ENCODE measurements around the gene HIPK3.

The HIPK3 gene

GRCh38 chr11:33329705-33330329 lies 72.6 kb downstream of the HIPK3 start:
- Histone ChIP-seq H3K27ac (ENCODE audit: low read length) (no peak overlapping the region), H4K20me1 (ENCODE audit: insufficient read depth, low read length) (peaks cover 9% of the 10 kb centered on the region), H3K9ac (ENCODE audit: low read depth, low read length) (no peak overlapping the region), H3K36me3 (ENCODE audit: insufficient read depth, low read length) (peaks cover 25% of the 10 kb centered on the region), H3K4me2 (ENCODE audit: insufficient read depth, low read length) (no peak overlapping the region), H3K27me3 (ENCODE audit: insufficient read depth, low read length, poor library complexity) (no peaks in the 10 kb centered on the region), H3K79me2 (ENCODE audit: insufficient read depth, low read length) (peaks cover 56% of the 10 kb centered on the region), H2AFZ (ENCODE audit: low read depth, low read length) (no peak overlapping the region), H3K4me3 (ENCODE audit: low read depth in 1 of 2, low read length in 2 of 2) (no peak overlapping the region), H3K9me3 (ENCODE audit: insufficient read depth, low read length, severe bottlenecking) (no peaks in the 10 kb centered on the region), H3K4me1 (ENCODE audit: insufficient read depth, low read length) (no peaks in the 10 kb centered on the region)
- TF ChIP-seq EZH2 (IDR thresholded peaks at IDR 0.05; ENCODE audit: borderline replicate concordance, low read depth, low read length, severe bottlenecking) = no peak
- TF ChIP-seq CTCF (IDR thresholded peaks at IDR 0.05; ENCODE audit: borderline replicate concordance, extremely low read depth, low read length, poor library complexity, severe bottlenecking) = peak; percentile 63
- DNase-seq = peak; percentile 47
- peak; percentile 85 for ATAC-seq (ENCODE audit: insufficient read depth, low read depth)

- H2AFZ ChIP-seq (ENCODE audit: low read depth, low read length) = no peak overlapping the region
Measured at GRCh38 chr11:33333816-33334215, 76.6 kb downstream of the HIPK3 start.

DNA sequence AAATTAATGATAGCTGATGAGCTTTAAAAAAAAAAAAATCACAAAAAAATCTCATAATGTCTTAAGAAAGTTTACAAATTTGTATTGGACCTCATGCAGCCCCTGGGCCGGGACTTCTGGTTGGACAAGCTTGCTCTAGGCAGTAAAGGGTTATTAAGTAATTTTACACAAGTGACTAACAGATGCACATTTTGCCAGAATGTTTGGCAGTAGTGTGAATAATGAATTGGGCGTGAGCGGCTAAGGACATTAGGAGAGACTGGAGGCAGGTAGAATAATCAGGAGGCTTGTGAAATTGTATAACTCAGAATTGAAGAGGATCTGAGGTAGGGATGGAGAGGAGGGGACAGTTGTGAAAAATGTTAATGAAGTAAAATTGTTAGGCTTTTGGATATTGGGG lies 77.4 kb downstream of the HIPK3 start:
- Histone ChIP-seq H3K79me2 (ENCODE audit: insufficient read depth, low read length) (peaks cover 31% of the 10 kb centered on the region), H3K36me3 (ENCODE audit: insufficient read depth, low read length) (peaks cover 31% of the 10 kb centered on the region), H3K4me2 (ENCODE audit: insufficient read depth, low read length) (no peak overlapping the region), H4K20me1 (ENCODE audit: insufficient read depth, low read length) (peaks cover 6% of the 10 kb centered on the region), H3K9ac (ENCODE audit: low read depth, low read length) (no peak overlapping the region), H3K27ac (ENCODE audit: low read length) (no peak overlapping the region), H3K4me3 (ENCODE audit: low read depth in 1 of 2, low read length in 2 of 2) (no peak overlapping the region), H3K4me1 (ENCODE audit: insufficient read depth, low read length) (no peaks in the 10 kb centered on the region), H2AFZ (ENCODE audit: low read depth, low read length) (no peak overlapping the region), H3K9me3 (ENCODE audit: insufficient read depth, low read length, severe bottlenecking) (no peaks in the 10 kb centered on the region), H3K27me3 (ENCODE audit: insufficient read depth, low read length, poor library complexity) (no peaks in the 10 kb centered on the region)
- ATAC-seq (ENCODE audit: insufficient read depth, low read depth) (no peak), DNase-seq (no peak)
- no peak for TF ChIP-seq CTCF (IDR thresholded peaks at IDR 0.05; ENCODE audit: borderline replicate concordance, extremely low read depth, low read length, poor library complexity, severe bottlenecking)

More at GRCh38 chr11:33333816-33334215, 76.6 kb downstream of the HIPK3 start:
- no peak for TF ChIP-seq CTCF (IDR thresholded peaks at IDR 0.05; ENCODE audit: borderline replicate concordance, extremely low read depth, low read length, poor library complexity, severe bottlenecking)
- TF ChIP-seq EZH2 (IDR thresholded peaks at IDR 0.05; ENCODE audit: borderline replicate concordance, low read depth, low read length, severe bottlenecking) = no peak
- H3K79me2 ChIP-seq (ENCODE audit: insufficient read depth, low read length) = peaks cover 32% of the 10 kb centered on the region
- peaks cover 8% of the 10 kb centered on the region for H4K20me1 ChIP-seq (ENCODE audit: insufficient read depth, low read length)
- no peak overlapping the region for H3K27ac ChIP-seq (ENCODE audit: low read length)
- no peaks in the 10 kb centered on the region for H3K9me3 ChIP-seq (ENCODE audit: insufficient read depth, low read length, severe bottlenecking)
- peaks cover 28% of the 10 kb centered on the region for H3K36me3 ChIP-seq (ENCODE audit: insufficient read depth, low read length)
- H3K4me3 ChIP-seq (ENCODE audit: low read depth in 1 of 2, low read length in 2 of 2) = no peak overlapping the region
- H3K9ac ChIP-seq (ENCODE audit: low read depth, low read length) = no peak overlapping the region
- H3K27me3 ChIP-seq (ENCODE audit: insufficient read depth, low read length, poor library complexity) = no peaks in the 10 kb centered on the region
- no peak for ATAC-seq (ENCODE audit: insufficient read depth, low read depth)
- H3K4me2 ChIP-seq (ENCODE audit: insufficient read depth, low read length) = no peak overlapping the region
- no peak for DNase-seq
- H3K4me1 ChIP-seq (ENCODE audit: insufficient read depth, low read length) = no peaks in the 10 kb centered on the region
